ENCODE results near the gene IGF1R.

GRCh38 chr15:98855067-98855814 is 206.9 kb downstream of the IGF1R start:
- TF ChIP-seq POLR2A (IDR thresholded peaks at IDR 0.05; ENCODE audit: low read length) (no peak), GATA1 (IDR thresholded peaks at IDR 0.05; ENCODE audit: low read depth, low read length) (no peak)
